DMS153 (cell line): ENCODE measurements around the gene AGRN.
"Not testable (repeated sequence)": the region's sequence is repeated elsewhere in the genome, so short reads cannot be mapped to it uniquely, and the experiment has no call there.

Source experiments
- DNase-seq: peaks from one replicate; lab custom pipeline; 2025; lab: John Stamatoyannopoulos, UW

AGRN gene

GRCh38 chr1:1067284-1067859 lies 47.5 kb downstream of the AGRN start:
- no peak for DNase-seq

GRCh38 chr1:1067860-1068516 lies 48.1 kb downstream of the AGRN start:
- DNase-seq, result peak; percentile 84

- peak; percentile 75 for DNase-seq
Measured at GRCh38 chr1:1068517-1069055, 48.7 kb downstream of the AGRN start.

- peak; percentile 87 for DNase-seq
Measured at GRCh38 chr1:1069056-1069710, 49.3 kb downstream of the AGRN start.

- no peak for DNase-seq
Measured at GRCh38 chr1:1069711-1070676, 50.1 kb downstream of the AGRN start.

GRCh38 chr1:1071486-1072298 lies 51.8 kb downstream of the AGRN start:
- no peak for DNase-seq

GRCh38 chr1:1072299-1072848 lies 52.5 kb downstream of the AGRN start:
- no peak for DNase-seq

- DNase-seq, result no peak
Measured at GRCh38 chr1:1072849-1073742, 53.2 kb downstream of the AGRN start.

GRCh38 chr1:1073743-1074587 lies 54.0 kb downstream of the AGRN start, which contains the start of gene RNF223:
Gene RNF223, minus strand, starts transcription at chr1:1074306. Its CDS starts 1,740 bp downstream, at chr1:1072566.
- DNase-seq, result peak; percentile 74

- no peak for DNase-seq
Measured at GRCh38 chr1:1074631-1075147, 54.8 kb downstream of the AGRN start.

- DNase-seq, result no peak
Measured at GRCh38 chr1:1075148-1075935, 55.4 kb downstream of the AGRN start.

GRCh38 chr1:1077396-1077795 lies 57.5 kb downstream of the AGRN start:
- not testable (repeated sequence) for DNase-seq

- DNase-seq, result peak; percentile 58
Measured at GRCh38 chr1:1079408-1080121, 59.6 kb downstream of the AGRN start.

- DNase-seq, result peak; percentile 70
Measured at GRCh38 chr1:1080122-1080757, 60.3 kb downstream of the AGRN start.

GRCh38 chr1:1080951-1081310 lies 61.0 kb downstream of the AGRN start:
- DNase-seq, result no peak
